PC-3 (cell line): ENCODE data around the gene ETHE1. TPM values are rescaled to one million over a fixed set of nuclear protein-coding genes. Genes with fewer than 3 reads are reported as not detected.

Experiments used
- ATAC-seq: fragments of 200-7000 bp; cut with Tn5 transposase; 2 replicates; pipeline ENCODE4 v1.9.1; 2020; ENCODE audit warnings: mild to moderate bottlenecking, moderate library complexity
- BruUV-seq: library from RNA; stranded (reverse); fragments of 400-500 nt; replicated peaks from 2 replicates; lab custom pipeline; 2021; lab: Mats Ljungman, UMichigan
- CTCF ChIA-PET: fragments of 300-600 bp; sonication (Branson Sonifier 250); formaldehyde crosslinking; loops from one replicate; lab custom pipeline; 2022; ENCODE audit warnings: antibody characterized with exemption; lab: Charles Lee
- POLR2A ChIA-PET: fragments of 300-600 bp; sonication (Branson Sonifier 250); formaldehyde crosslinking; loops from one replicate; lab custom pipeline; 2022; ENCODE audit warnings: antibody characterized with exemption; ENCODE audit not compliant: unreplicated experiment; lab: Charles Lee
- DNase-seq: peaks from one replicate; pipeline ENCODE4 v3.0.0-alpha.2; 2015
- H2AFZ ChIP-seq: fragments of 300-600 bp; sonication (generic); 2 replicates; pipeline ENCODE4 v1.6.0; 2016; ENCODE audit warnings: antibody characterized with exemption, low read length
- H3F3A ChIP-seq: fragments of 300-600 bp; sonication (generic); one replicate; pipeline ENCODE4 v1.6.0; 2017; ENCODE audit warnings: antibody characterized with exemption, low read length, control low read depth, mild to moderate bottlenecking; ENCODE audit not compliant: unreplicated experiment
- H3K27ac ChIP-seq: fragments of 300-600 bp; sonication (generic); 2 replicates; pipeline ENCODE4 v1.5.1; 2016; ENCODE audit warnings: mild to moderate bottlenecking, low read length
- H3K27me3 ChIP-seq: fragments of 300-600 bp; sonication (generic); 2 replicates; pipeline ENCODE4 v1.6.1; 2016; ENCODE audit warnings: low read length, mixed read lengths
- H3K36me3 ChIP-seq: fragments of 300-600 bp; sonication (generic); 2 replicates; pipeline ENCODE4 v1.6.1; 2016; ENCODE audit warnings: low read depth, mixed run types, low read length, mixed read lengths
- H3K4me1 ChIP-seq: fragments of 300-600 bp; sonication (generic); 2 replicates; pipeline ENCODE4 v1.5.1; 2016; ENCODE audit warnings: low read length; ENCODE audit not compliant: insufficient read depth
- H3K4me2 ChIP-seq: fragments of 300-600 bp; sonication (generic); 2 replicates; pipeline ENCODE4 v1.6.0; 2016; ENCODE audit warnings: low read length
- H3K4me3 ChIP-seq: fragments of 300-600 bp; sonication (generic); 2 replicates; pipeline ENCODE4 v1.5.1; 2016; ENCODE audit warnings: mild to moderate bottlenecking, low read length, mixed read lengths
- H3K79me2 ChIP-seq: fragments of 300-600 bp; sonication (generic); 2 replicates; pipeline ENCODE4 v1.6.1; 2017; ENCODE audit warnings: low read length, mixed read lengths
- H3K9ac ChIP-seq: fragments of 300-600 bp; sonication (generic); 2 replicates; pipeline ENCODE4 v1.6.0; 2016; ENCODE audit warnings: mild to moderate bottlenecking, low read length
- H3K9me2 ChIP-seq: fragments of 300-600 bp; sonication (generic); replicated peaks from 2 replicates; pipeline ENCODE4 v1.6.1; 2016; ENCODE audit warnings: mixed run types, low read length, mixed read lengths
- H3K9me3 ChIP-seq: fragments of 300-600 bp; sonication (generic); 2 replicates; pipeline ENCODE4 v1.6.1; 2016; ENCODE audit warnings: low read length, mixed read lengths
- H4K20me1 ChIP-seq: fragments of 300-600 bp; sonication (generic); 2 replicates; pipeline ENCODE4 v1.6.1; 2016; ENCODE audit warnings: low read length, mixed read lengths
- EZH2 ChIP-seq: fragments of 300-600 bp; sonication (generic); IDR thresholded peaks from one replicate; pipeline ENCODE4 v1.6.1; 2017; ENCODE audit warnings: antibody characterized with exemption, mild to moderate bottlenecking, low read length; ENCODE audit not compliant: unreplicated experiment
- EZH2phosphoT487 ChIP-seq: fragments of 300-600 bp; sonication (generic); IDR thresholded peaks from 2 replicates; pipeline ENCODE4 v1.6.1; 2018; ENCODE audit warnings: mild to moderate bottlenecking, antibody characterized with exemption, low read length, borderline replicate concordance
- intact Hi-C: fragments of 100-400 bp; cut with micrococcal nuclease; formaldehyde crosslinking; loops from 2 replicates; pipeline ENCODE4 v1.9.0; 2023
- total RNA-seq: library from RNA; depleted of rRNA; stranded (reverse); fragments of >200 nt; gene quantifications from 2 replicates; pipeline ENCODE4 v1.2.3, GENCODE V29; 2014
- TF ChIP-seq, protein P1 (sequence below): fragments of 300-600 bp; sonication (generic); conservative IDR thresholded peaks from 2 replicates; pipeline ENCODE4 v1.5.1; 2017; ENCODE audit warnings: antibody characterized with exemption, low read depth, mild to moderate bottlenecking, low read length

ETHE1 gene
- total RNA-seq, 1 experiment from 2014 or later, result 34.2 TPM

DNA sequence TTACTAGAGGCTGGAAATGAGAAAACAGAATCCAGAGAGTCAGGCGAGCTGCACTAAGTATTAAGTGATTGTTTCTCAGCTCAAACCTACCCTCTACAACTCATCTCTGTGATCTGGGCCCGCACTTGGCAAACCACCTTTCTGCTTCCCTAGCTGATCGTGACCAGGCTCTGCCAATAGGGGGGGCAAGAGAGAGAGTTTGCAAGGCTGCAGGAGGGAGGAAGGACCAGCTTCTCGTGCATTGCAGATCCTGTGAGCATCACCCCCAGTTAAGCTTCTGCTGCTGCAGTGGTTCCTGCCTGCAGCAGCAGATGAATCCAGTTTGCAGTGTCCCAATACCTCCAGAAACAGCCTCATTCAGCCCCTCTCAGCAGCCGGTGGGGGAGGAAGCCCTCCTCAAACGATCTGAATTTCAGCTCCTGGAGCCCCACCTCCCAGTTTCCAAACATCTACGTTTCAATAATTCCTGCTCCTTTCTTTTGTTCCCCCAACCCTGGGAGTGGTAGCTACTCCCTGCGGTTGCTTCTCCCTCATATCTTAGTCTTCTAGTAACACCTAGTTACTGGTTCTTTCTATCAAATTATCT is 28.3 kb upstream of the ETHE1 start:
- Histone ChIP-seq H3K4me1 (no peaks in the 10 kb centered on the region), H3K4me3 (no peak overlapping the region), H3K36me3 (no peaks in the 10 kb centered on the region), H2AFZ (no peak overlapping the region), H3K27me3 (no peaks in the 10 kb centered on the region), H3K9me3 (no peaks in the 10 kb centered on the region), H3K9ac (no peak overlapping the region), H3K4me2 (no peak overlapping the region), H4K20me1 (no peaks in the 10 kb centered on the region), H3F3A (no peaks in the 10 kb centered on the region), H3K9me2 (no peaks in the 10 kb centered on the region), H3K79me2 (no peaks in the 10 kb centered on the region), H3K27ac (no peak overlapping the region)
- DNase-seq, result peak; percentile 56
- no peak for TF ChIP-seq EZH2
- TF ChIP-seq, protein P1, sequence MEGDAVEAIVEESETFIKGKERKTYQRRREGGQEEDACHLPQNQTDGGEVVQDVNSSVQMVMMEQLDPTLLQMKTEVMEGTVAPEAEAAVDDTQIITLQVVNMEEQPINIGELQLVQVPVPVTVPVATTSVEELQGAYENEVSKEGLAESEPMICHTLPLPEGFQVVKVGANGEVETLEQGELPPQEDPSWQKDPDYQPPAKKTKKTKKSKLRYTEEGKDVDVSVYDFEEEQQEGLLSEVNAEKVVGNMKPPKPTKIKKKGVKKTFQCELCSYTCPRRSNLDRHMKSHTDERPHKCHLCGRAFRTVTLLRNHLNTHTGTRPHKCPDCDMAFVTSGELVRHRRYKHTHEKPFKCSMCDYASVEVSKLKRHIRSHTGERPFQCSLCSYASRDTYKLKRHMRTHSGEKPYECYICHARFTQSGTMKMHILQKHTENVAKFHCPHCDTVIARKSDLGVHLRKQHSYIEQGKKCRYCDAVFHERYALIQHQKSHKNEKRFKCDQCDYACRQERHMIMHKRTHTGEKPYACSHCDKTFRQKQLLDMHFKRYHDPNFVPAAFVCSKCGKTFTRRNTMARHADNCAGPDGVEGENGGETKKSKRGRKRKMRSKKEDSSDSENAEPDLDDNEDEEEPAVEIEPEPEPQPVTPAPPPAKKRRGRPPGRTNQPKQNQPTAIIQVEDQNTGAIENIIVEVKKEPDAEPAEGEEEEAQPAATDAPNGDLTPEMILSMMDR, result peak; percentile 71
- ATAC-seq, result peak; percentile 45; the same call in 1 of the 2 replicates
- POLR2A ChIA-PET, result no interaction called here
- CTCF ChIA-PET, result interaction anchor here (0.6 to 1.1 kb wide), 6 partner anchors 22 to 111 kb away, joined by 3 to 8 read pairs (median 5); partner anchors contain the start of gene ZNF575
- no TSS peak for BruUV-seq
- intact Hi-C loops, result no loop called here

DNA sequence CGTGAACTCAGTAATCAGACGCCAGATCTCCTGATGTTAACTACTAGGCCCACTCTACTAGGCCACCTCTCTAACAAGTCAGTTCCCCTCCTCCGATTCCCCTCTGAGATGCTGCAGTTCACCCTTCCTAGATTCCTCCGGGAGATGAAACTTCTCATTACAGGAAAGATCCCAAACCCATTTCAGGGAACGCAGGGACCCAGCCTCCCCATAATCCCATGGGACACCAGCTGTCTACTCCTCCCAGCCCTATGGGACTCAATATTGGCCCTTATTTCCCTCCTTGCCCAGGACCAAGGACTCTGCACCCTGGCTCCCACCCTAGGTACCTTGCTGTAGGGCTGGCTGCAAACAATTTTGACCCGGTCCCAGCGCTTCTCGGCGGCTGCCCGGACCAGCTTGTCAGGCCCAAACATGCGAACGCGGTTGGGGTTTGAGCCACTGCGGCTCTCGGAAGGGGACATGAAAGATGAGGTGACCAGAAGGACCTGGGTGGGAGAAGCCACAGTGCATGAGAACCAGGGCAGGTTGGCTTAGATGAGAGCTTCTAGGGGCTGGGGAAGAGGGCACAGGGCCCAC is 27.4 kb upstream of the ETHE1 start:
- no TSS peak for BruUV-seq
- intact Hi-C loops, result no loop called here
- no peaks in the 10 kb centered on the region for H4K20me1 ChIP-seq
- no peaks in the 10 kb centered on the region for H3K36me3 ChIP-seq
- no peaks in the 10 kb centered on the region for H3K4me1 ChIP-seq
- H3K9me2 ChIP-seq, result no peaks in the 10 kb centered on the region
- TF ChIP-seq EZH2phosphoT487 (no peak), EZH2 (no peak)
- TF ChIP-seq, protein P1, result no peak
- no peaks in the 10 kb centered on the region for H3K79me2 ChIP-seq
- POLR2A ChIA-PET, result no interaction called here
- H3K9ac ChIP-seq, result no peak overlapping the region
- H3K27ac ChIP-seq, result no peak overlapping the region
- no peaks in the 10 kb centered on the region for H3F3A ChIP-seq
- CTCF ChIA-PET, result interaction anchor here (0.6 to 1.1 kb wide), 4 partner anchors 21 to 112 kb away, joined by 3 to 8 read pairs (median 8); partner anchors contain the start of gene ZNF575
- no peak overlapping the region for H3K4me2 ChIP-seq
- ATAC-seq (no peak), DNase-seq (no peak)
- no peaks in the 10 kb centered on the region for H3K9me3 ChIP-seq
- H2AFZ ChIP-seq, result no peak overlapping the region
- H3K4me3 ChIP-seq, result no peak overlapping the region
- H3K27me3 ChIP-seq, result no peaks in the 10 kb centered on the region

DNA sequence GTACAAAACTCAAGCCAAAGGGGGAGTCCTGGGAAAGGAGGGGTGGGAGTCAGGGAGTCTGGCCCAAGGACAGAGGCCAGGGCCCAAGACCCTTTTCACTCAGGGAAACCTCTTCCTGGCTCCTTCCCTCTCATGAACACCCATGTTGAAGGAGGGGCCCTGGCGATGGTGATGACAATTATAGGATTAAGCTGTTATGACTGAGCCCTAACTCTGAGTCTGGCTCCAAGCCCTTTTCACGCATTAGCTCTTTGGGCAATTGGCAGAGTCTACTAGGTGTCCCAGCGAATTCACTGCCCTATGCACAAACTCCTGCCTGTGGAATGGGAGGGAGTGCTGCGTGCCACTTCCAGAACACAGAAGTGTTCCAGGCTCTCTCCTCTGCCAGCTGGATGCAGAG is 26.7 kb upstream of the ETHE1 start:
- Histone ChIP-seq H3K4me1 (no peaks in the 10 kb centered on the region), H3K36me3 (no peaks in the 10 kb centered on the region), H3K4me2 (no peak overlapping the region), H3K9ac (no peak overlapping the region), H3F3A (no peaks in the 10 kb centered on the region), H3K79me2 (no peaks in the 10 kb centered on the region), H4K20me1 (no peaks in the 10 kb centered on the region), H3K27ac (no peak overlapping the region), H3K27me3 (no peaks in the 10 kb centered on the region), H3K9me3 (no peaks in the 10 kb centered on the region), H2AFZ (no peak overlapping the region), H3K9me2 (no peaks in the 10 kb centered on the region), H3K4me3 (no peak overlapping the region)
- TF ChIP-seq EZH2phosphoT487 (no peak), EZH2 (no peak)
- TF ChIP-seq, protein P1, result no peak
- DNase-seq (no peak), ATAC-seq (no peak)
- no TSS peak for BruUV-seq
- intact Hi-C loops, result no loop called here
- CTCF ChIA-PET, result no interaction called here
- POLR2A ChIA-PET, result no interaction called here
